GM12878 (cell line): Measurements from ENCODE around the gene ADM2. TPM values are rescaled to one million over a fixed set of nuclear protein-coding genes. Genes with fewer than 3 reads are reported as not detected.

ENCODE experiments used
- ATAC-seq: fragments of 200-7000 bp; cut with Tn5 transposase; 3 replicates; pipeline ENCODE4 v1.9.1; 2020; ENCODE audit warnings: mild to moderate bottlenecking, moderate library complexity
- BruUV-seq: library from RNA; stranded (reverse); fragments of 400-500 nt; replicated peaks from 2 replicates; lab custom pipeline; 2021; lab: Mats Ljungman, UMichigan
- CTCF ChIA-PET: fragments of 300-600 bp; sonication (Branson Sonifier 250); formaldehyde crosslinking; extraction: SDS; loops from one replicate; lab custom pipeline; 2021; ENCODE audit warnings: inconsistent platforms; lab: Yijun Ruan, JAX
- POLR2A ChIA-PET: fragments of 350-600 bp; formaldehyde crosslinking; extraction: SDS; loops from one replicate; lab custom pipeline; 2021; ENCODE audit warnings: inconsistent platforms; lab: Charles Lee
- RAD21 ChIA-PET: fragments of 300-600 bp; sonication (Branson Sonifier 250); formaldehyde crosslinking; loops from one replicate; lab custom pipeline; 2023; ENCODE audit warnings: antibody characterized with exemption; ENCODE audit not compliant: unreplicated experiment; lab: Charles Lee
- SMC1A ChIA-PET: fragments of 300-600 bp; sonication (Branson Sonifier 250); formaldehyde crosslinking; loops from one replicate; lab custom pipeline; 2023; ENCODE audit not compliant: unreplicated experiment, uncharacterized antibody; lab: Charles Lee
- DNase-seq: peaks from one replicate; pipeline ENCODE4 v3.0.0-alpha.2; 2011; ENCODE audit warnings: low read depth, low spot score
- FAIRE-seq: peaks from 3 replicates; lab custom pipeline; 2011; peaks lifted over from hg19 to GRCh38; lab: Jason Lieb, UNC
- H2AFZ ChIP-seq: 2 replicates; pipeline ENCODE4 v1.6.0; 2011; ENCODE audit warnings: low read depth, low read length, control low read depth; ENCODE audit not compliant: control insufficient read depth
- H3K27ac ChIP-seq: 2 replicates; pipeline ENCODE4 v1.5.1; 2011; ENCODE audit warnings: control low read depth; ENCODE audit not compliant: control insufficient read depth, insufficient read depth
- H3K27me3 ChIP-seq, 2 experiments: replicated peaks in 1 of 2; 2 replicates each; pipeline versions ENCODE4 v1.6.0 to v1.6.1; 2011; ENCODE audit warnings: low read length in 1 of 2; ENCODE audit not compliant: control insufficient read depth in 2 of 2, insufficient read depth in 2 of 2
- H3K36me3 ChIP-seq, 2 experiments: 2 replicates each; pipeline ENCODE4 v1.5.1; 2011; ENCODE audit warnings: low read length in 1 of 2; ENCODE audit not compliant: control insufficient read depth in 2 of 2, insufficient read depth in 2 of 2
- H3K4me1 ChIP-seq: 2 replicates; pipeline ENCODE4 v1.6.1; 2011; ENCODE audit warnings: mild to moderate bottlenecking, low read length, moderate library complexity, mixed read lengths; ENCODE audit not compliant: control insufficient read depth, insufficient read depth
- H3K4me2 ChIP-seq: 2 replicates; pipeline ENCODE4 v1.6.0; 2011; ENCODE audit warnings: control low read depth; ENCODE audit not compliant: control insufficient read depth, insufficient read depth
- H3K4me3 ChIP-seq: fragments of 200-600 bp; sonication (generic); 2 replicates; pipeline ENCODE4 v1.5.1; 2016
- H3K79me2 ChIP-seq: 2 replicates; pipeline ENCODE4 v1.6.0; 2011; ENCODE audit warnings: low read length; ENCODE audit not compliant: control insufficient read depth, insufficient read depth
- H3K9ac ChIP-seq: 2 replicates; pipeline ENCODE4 v1.8.0; 2011; ENCODE audit warnings: low read length, control low read depth, mixed read lengths; ENCODE audit not compliant: control insufficient read depth, insufficient read depth
- H3K9me3 ChIP-seq: replicated peaks from 3 replicates; pipeline ENCODE4 v1.5.1; 2011; ENCODE audit warnings: mild to moderate bottlenecking, low read length; ENCODE audit not compliant: control insufficient read depth, insufficient read depth
- H4K20me1 ChIP-seq: 2 replicates; pipeline ENCODE4 v1.6.0; 2011; ENCODE audit not compliant: control insufficient read depth, insufficient read depth
- ATF7 ChIP-seq: fragments of 450-650 bp; IDR thresholded peaks from 2 replicates; pipeline ENCODE4 v1.6.1; 2016; ENCODE audit warnings: low read depth, mild to moderate bottlenecking
- BMI1 ChIP-seq: fragments of 450-650 bp; IDR thresholded peaks from 2 replicates; pipeline ENCODE4 v1.6.1; 2016; ENCODE audit warnings: mild to moderate bottlenecking, moderate library complexity, borderline replicate concordance
- CBFB ChIP-seq: IDR thresholded peaks from 2 replicates; pipeline ENCODE4 v1.6.1; 2016; ENCODE audit warnings: antibody characterized with exemption, low read depth
- CEBPB ChIP-seq, 2 experiments: fragments of 150-350 bp in 1 of 2; IDR thresholded peaks; 2 replicates each; pipeline ENCODE4 v1.6.1; 2012 to 2014; ENCODE audit warnings: low read depth in 2 of 2, low read length in 2 of 2, borderline replicate concordance in 1 of 2, inconsistent platforms in 1 of 2
- CREB1 ChIP-seq: IDR thresholded peaks from 2 replicates; pipeline ENCODE4 v1.6.1; 2012; ENCODE audit warnings: low read depth, mild to moderate bottlenecking, inconsistent platforms
- EGR1 ChIP-seq, 2 experiments: IDR thresholded peaks; 1 replicate in 1 of 2; 2 replicates in 1 of 2; pipeline ENCODE4 v1.6.1; 2011 to 2012; ENCODE audit warnings: low read depth in 2 of 2, low read length in 2 of 2, borderline replicate concordance in 1 of 2, mild to moderate bottlenecking in 1 of 2, moderate library complexity in 1 of 2
- HDAC2 ChIP-seq: fragments of 200-600 bp; sonication (generic); IDR thresholded peaks from 2 replicates; pipeline ENCODE4 v1.6.1; 2017
- IRF4 ChIP-seq: IDR thresholded peaks from 2 replicates; pipeline ENCODE4 v1.6.1; 2011; ENCODE audit warnings: low read depth, low read length
- MTA3 ChIP-seq: IDR thresholded peaks from 2 replicates; pipeline ENCODE4 v1.6.1; 2012; ENCODE audit warnings: low read length, inconsistent platforms, borderline replicate concordance
- MXI1 ChIP-seq: fragments of 150-350 bp; IDR thresholded peaks from 2 replicates; pipeline ENCODE4 v1.6.1; 2011; ENCODE audit warnings: low read depth, mild to moderate bottlenecking, inconsistent platforms, low read length, improper control_type of control experiment
- NFXL1 ChIP-seq: fragments of 450-650 bp; IDR thresholded peaks from 2 replicates; pipeline ENCODE4 v1.6.1; 2017; ENCODE audit warnings: antibody characterized with exemption, mild to moderate bottlenecking, borderline replicate concordance
- POLR2A ChIP-seq: IDR thresholded peaks from 2 replicates; pipeline ENCODE4 v1.6.1; 2011; ENCODE audit warnings: low read depth, mild to moderate bottlenecking, low read length
- RAD21 ChIP-seq: IDR thresholded peaks from 2 replicates; pipeline ENCODE4 v1.6.1; 2011; ENCODE audit warnings: mild to moderate bottlenecking, low read depth, low read length, moderate library complexity; ENCODE audit not compliant: insufficient read depth
- RAD51 ChIP-seq: fragments of 450-650 bp; IDR thresholded peaks from 2 replicates; pipeline ENCODE4 v1.6.1; 2016; ENCODE audit warnings: moderate library complexity, mild to moderate bottlenecking, inconsistent platforms
- SIX5 ChIP-seq: IDR thresholded peaks from 2 replicates; pipeline ENCODE4 v1.6.1; 2011; ENCODE audit warnings: mild to moderate bottlenecking, low read depth, low read length, moderate library complexity; ENCODE audit not compliant: severe bottlenecking
- SMAD5 ChIP-seq: IDR thresholded peaks from 2 replicates; pipeline ENCODE4 v1.6.1; 2016; ENCODE audit warnings: antibody characterized with exemption, low read depth
- SRF ChIP-seq, 2 experiments: IDR thresholded peaks; 2 replicates each; pipeline ENCODE4 v1.6.1; 2011; ENCODE audit warnings: low read depth in 2 of 2, low read length in 2 of 2, mild to moderate bottlenecking in 1 of 2, moderate library complexity in 1 of 2
- SUZ12 ChIP-seq: fragments of 200-600 bp; sonication (generic); IDR thresholded peaks from one replicate; pipeline ENCODE4 v1.6.1; 2018; ENCODE audit warnings: antibody characterized with exemption, mild to moderate bottlenecking; ENCODE audit not compliant: unreplicated experiment
- WGBS: methylation state at CpG from one replicate; pipeline ENCODE4 v1.1.6; 2016; ENCODE audit warnings: low lambda C conversion rate; ENCODE audit not compliant: insufficient replicate concordance, insufficient coverage; ENCODE audit errors: missing lambda C conversion rate; 5-methylcytosine and 5-hydroxymethylcytosine counted together
- in situ Hi-C: fragments of 300-500 bp; cut with MboI; formaldehyde crosslinking; loops from 9 replicates; pipeline ENCODE4 v1.14.3; 2018; ENCODE audit warnings: mixed read lengths
- intact Hi-C: fragments of 100-400 bp; cut with micrococcal nuclease; formaldehyde crosslinking; loops from one replicate; pipeline ENCODE4 v1.14.2; 2022; ENCODE audit not compliant: unreplicated experiment
- polyA plus RNA-seq, 11 experiments: library from polyadenylated mRNA; depleted of rRNA in 4 of 11; unstranded in 6 of 11; stranded (reverse) in 5 of 11; fragments of >200 nt; fragmentation: Nextera tagmentation in 4 of 11; fragmentation: Illumina TruSeq in 1 of 11; extraction: Ambion mirVana in 4 of 11; extraction: Trizol in 1 of 11; gene quantifications; 1 replicate in 1 of 11; 2 replicates in 10 of 11; pipeline versions ENCODE4 v1.2.1 to v1.2.3, GENCODE V29; 2011 to 2016; ENCODE audit warnings: inconsistent platforms in 2 of 11, missing spikeins in 2 of 11, low read depth in 1 of 11
- total RNA-seq, 4 experiments: library from RNA; depleted of rRNA in 3 of 4; stranded (reverse); fragments of >200 nt in 3 of 4; fragmentation: Illumina TruSeq in 1 of 4; extraction: Trizol in 1 of 4; gene quantifications; 2 replicates each; pipeline versions ENCODE4 v1.2.1 to v1.2.3, GENCODE V29; 2013 to 2021
- TF ChIP-seq, protein P1 (sequence below): fragments of 450-650 bp; IDR thresholded peaks from 2 replicates; pipeline ENCODE4 v1.6.1; 2017; ENCODE audit warnings: low read depth, mild to moderate bottlenecking, moderate library complexity
- TF ChIP-seq, protein P2 (sequence below): fragments of 450-650 bp; IDR thresholded peaks from 2 replicates; pipeline ENCODE4 v1.6.1; 2017; ENCODE audit warnings: mild to moderate bottlenecking, moderate library complexity

The ADM2 gene
- total and polyA plus RNA-seq, 10 of the 15 experiments (the other 5 are each of a cell fraction or from before 2014, with no cell fraction given), result 0.02 to 0.33 (median 0.12) TPM; not detected in 2

DNA sequence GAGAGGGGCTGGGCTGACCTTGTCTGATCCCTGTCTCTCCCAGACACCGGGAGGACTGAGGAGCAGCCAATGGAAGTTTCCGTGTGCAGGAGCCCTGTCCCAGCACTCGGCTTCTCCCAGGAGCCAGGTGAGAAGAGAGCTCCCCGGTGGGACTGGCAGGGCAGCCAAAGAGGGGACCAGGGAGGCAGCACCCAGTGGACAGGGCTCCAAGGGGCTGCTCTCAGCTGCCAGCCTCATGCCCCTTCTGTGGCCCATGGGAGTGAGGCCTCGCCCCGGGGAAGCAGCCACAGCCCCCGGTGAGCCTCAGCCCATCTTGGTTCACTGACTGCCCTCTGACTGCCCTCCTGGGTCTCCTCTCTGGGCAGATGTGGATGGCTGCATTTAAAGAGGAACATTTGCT is 37.3 kb downstream of the ADM2 start (continued):
- no peak for TF ChIP-seq SIX5
- TF ChIP-seq EGR1 (IDR thresholded peaks at IDR 0.05; ENCODE audit: borderline replicate concordance in 1 of 2, low read depth in 2 of 2, low read length in 2 of 2), result no peak
- TF ChIP-seq CEBPB (IDR thresholded peaks at IDR 0.05; ENCODE audit: borderline replicate concordance in 1 of 2, low read depth in 2 of 2, low read length in 2 of 2), result no peak
- no peak for TF ChIP-seq SMAD5
- TF ChIP-seq CBFB, result no peak
- no peak for TF ChIP-seq SRF (IDR thresholded peaks at IDR 0.05; ENCODE audit: low read depth in 2 of 2, low read length in 2 of 2)
- TF ChIP-seq, protein P1, sequence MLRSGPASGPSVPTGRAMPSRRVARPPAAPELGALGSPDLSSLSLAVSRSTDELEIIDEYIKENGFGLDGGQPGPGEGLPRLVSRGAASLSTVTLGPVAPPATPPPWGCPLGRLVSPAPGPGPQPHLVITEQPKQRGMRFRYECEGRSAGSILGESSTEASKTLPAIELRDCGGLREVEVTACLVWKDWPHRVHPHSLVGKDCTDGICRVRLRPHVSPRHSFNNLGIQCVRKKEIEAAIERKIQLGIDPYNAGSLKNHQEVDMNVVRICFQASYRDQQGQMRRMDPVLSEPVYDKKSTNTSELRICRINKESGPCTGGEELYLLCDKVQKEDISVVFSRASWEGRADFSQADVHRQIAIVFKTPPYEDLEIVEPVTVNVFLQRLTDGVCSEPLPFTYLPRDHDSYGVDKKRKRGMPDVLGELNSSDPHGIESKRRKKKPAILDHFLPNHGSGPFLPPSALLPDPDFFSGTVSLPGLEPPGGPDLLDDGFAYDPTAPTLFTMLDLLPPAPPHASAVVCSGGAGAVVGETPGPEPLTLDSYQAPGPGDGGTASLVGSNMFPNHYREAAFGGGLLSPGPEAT, result no peak

DNA sequence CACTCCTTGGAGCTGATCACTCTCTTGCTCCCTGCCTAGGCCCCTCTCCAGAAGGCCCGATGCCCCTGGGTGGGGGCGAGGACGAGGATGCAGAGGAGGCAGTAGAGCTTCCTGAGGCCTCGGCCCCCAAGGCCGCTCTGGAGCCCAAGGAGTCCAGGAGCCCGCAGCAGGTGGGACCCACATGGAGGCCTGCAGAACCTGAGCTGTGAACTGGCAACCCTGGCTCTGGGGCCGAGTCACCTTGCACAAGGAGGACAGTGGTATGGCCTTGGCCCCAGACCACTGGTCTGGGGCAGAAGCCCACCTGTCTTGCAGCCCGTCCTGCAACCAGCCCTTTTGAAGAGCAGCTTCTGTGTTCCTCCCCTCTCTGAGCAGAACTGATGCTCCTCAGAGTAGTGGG is 37.8 kb downstream of the ADM2 start:
- Histone ChIP-seq H2AFZ (no peak overlapping the region), H3K79me2 (peaks cover 13% of the 10 kb centered on the region), H3K4me3 (no peak overlapping the region), H3K36me3 (peaks cover 10 to 50% of the 10 kb centered on the region in 2 experiments; a peak in 3 of 4 replicates), H3K9ac (no peak overlapping the region), H3K4me1 (no peaks in the 10 kb centered on the region; the same call in 1 of the 2 replicates), H3K9me3 (no peaks in the 10 kb centered on the region), H3K27me3 (no peaks in the 10 kb centered on the region), H3K4me2 (no peak overlapping the region), H3K27ac (no peak overlapping the region), H4K20me1 (no peaks in the 10 kb centered on the region)
- POLR2A ChIA-PET, result interaction anchor here (1.2 kb wide), 1 partner anchor 47 kb away, joined by 3 read pairs; no protein-coding TSS in a partner anchor
- SMC1A ChIA-PET, result no interaction called here
- RAD21 ChIA-PET, result no interaction called here
- in situ Hi-C loops (no loop called here), intact Hi-C loops (no loop called here)
- no peak for FAIRE-seq
- no TSS peak for BruUV-seq
- ATAC-seq, result no peak
- CTCF ChIA-PET, result interaction anchor here (0.6 kb wide), 1 partner anchor 100 kb away, joined by 3 read pairs; no protein-coding TSS in a partner anchor
- DNase-seq, result no peak
- WGBS, result 88% methylated on average over 8 of the region's 8 CpGs
- TF ChIP-seq BMI1 (no peak), NFXL1 (no peak), MTA3 (no peak), IRF4 (no peak), HDAC2 (no peak), SUZ12 (no peak), RAD21 (no peak), ATF7 (no peak), POLR2A (no peak), CREB1 (no peak), RAD51 (no peak), MXI1 (no peak), EGR1 (IDR thresholded peaks at IDR 0.05; ENCODE audit: borderline replicate concordance in 1 of 2, low read depth in 2 of 2, low read length in 2 of 2) (no peak), SRF (IDR thresholded peaks at IDR 0.05; ENCODE audit: low read depth in 2 of 2, low read length in 2 of 2) (no peak), CBFB (no peak)
- TF ChIP-seq, protein P2, sequence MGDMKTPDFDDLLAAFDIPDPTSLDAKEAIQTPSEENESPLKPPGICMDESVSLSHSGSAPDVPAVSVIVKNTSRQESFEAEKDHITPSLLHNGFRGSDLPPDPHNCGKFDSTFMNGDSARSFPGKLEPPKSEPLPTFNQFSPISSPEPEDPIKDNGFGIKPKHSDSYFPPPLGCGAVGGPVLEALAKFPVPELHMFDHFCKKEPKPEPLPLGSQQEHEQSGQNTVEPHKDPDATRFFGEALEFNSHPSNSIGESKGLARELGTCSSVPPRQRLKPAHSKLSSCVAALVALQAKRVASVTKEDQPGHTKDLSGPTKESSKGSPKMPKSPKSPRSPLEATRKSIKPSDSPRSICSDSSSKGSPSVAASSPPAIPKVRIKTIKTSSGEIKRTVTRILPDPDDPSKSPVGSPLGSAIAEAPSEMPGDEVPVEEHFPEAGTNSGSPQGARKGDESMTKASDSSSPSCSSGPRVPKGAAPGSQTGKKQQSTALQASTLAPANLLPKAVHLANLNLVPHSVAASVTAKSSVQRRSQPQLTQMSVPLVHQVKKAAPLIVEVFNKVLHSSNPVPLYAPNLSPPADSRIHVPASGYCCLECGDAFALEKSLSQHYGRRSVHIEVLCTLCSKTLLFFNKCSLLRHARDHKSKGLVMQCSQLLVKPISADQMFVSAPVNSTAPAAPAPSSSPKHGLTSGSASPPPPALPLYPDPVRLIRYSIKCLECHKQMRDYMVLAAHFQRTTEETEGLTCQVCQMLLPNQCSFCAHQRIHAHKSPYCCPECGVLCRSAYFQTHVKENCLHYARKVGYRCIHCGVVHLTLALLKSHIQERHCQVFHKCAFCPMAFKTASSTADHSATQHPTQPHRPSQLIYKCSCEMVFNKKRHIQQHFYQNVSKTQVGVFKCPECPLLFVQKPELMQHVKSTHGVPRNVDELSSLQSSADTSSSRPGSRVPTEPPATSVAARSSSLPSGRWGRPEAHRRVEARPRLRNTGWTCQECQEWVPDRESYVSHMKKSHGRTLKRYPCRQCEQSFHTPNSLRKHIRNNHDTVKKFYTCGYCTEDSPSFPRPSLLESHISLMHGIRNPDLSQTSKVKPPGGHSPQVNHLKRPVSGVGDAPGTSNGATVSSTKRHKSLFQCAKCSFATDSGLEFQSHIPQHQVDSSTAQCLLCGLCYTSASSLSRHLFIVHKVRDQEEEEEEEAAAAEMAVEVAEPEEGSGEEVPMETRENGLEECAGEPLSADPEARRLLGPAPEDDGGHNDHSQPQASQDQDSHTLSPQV, result no peak
